HL-60 (cell line): Measurements from ENCODE around the gene ZNF92.

Experiments
- DNase-seq, 2 experiments: peaks; one replicate each; pipeline ENCODE4 v3.0.0-alpha.2; 2010 to 2020; ENCODE audit warnings: low read depth in 1 of 2, low spot score in 1 of 2
- H3K27ac ChIP-seq: fragments of 250-450 bp; sonication (Bioruptor Pico); replicated peaks from 2 replicates; pipeline ENCODE4 v1.5.1; 2020; ENCODE audit warnings: mild to moderate bottlenecking, moderate library complexity
- H3K27me3 ChIP-seq: fragments of 250-450 bp; sonication (Bioruptor Pico); 2 replicates; pipeline ENCODE4 v1.5.1; 2021; ENCODE audit warnings: mild to moderate bottlenecking, moderate library complexity; ENCODE audit not compliant: insufficient read depth, poor library complexity, severe bottlenecking
- H3K4me3 ChIP-seq: replicated peaks from 2 replicates; pipeline ENCODE4 v1.5.1; 2011; ENCODE audit warnings: mild to moderate bottlenecking, control low read depth, low read length; ENCODE audit not compliant: insufficient read depth
- CTCF ChIP-seq: IDR thresholded peaks from one replicate; pipeline ENCODE4 v1.5.1; 2011; ENCODE audit warnings: low read length, control low read depth, inconsistent platforms; ENCODE audit not compliant: insufficient read depth
- GABPA ChIP-seq: IDR thresholded peaks from 2 replicates; pipeline ENCODE4 v1.6.1; 2012; ENCODE audit warnings: low read depth
- POLR2AphosphoS5 ChIP-seq: IDR thresholded peaks from 2 replicates; pipeline ENCODE4 v1.6.1; 2012; ENCODE audit warnings: low read depth
- REST ChIP-seq: IDR thresholded peaks from 2 replicates; pipeline ENCODE4 v1.6.1; 2012; ENCODE audit warnings: low read depth; ENCODE audit not compliant: insufficient replicate concordance
- SPI1 ChIP-seq: IDR thresholded peaks from 2 replicates; pipeline ENCODE4 v1.6.1; 2012; ENCODE audit warnings: low read depth, mild to moderate bottlenecking, borderline replicate concordance

ZNF92 gene

GRCh38 chr7:65369843-65370242 is 3.8 kb upstream of the ZNF92 start:
- no peak for DNase-seq

DNA sequence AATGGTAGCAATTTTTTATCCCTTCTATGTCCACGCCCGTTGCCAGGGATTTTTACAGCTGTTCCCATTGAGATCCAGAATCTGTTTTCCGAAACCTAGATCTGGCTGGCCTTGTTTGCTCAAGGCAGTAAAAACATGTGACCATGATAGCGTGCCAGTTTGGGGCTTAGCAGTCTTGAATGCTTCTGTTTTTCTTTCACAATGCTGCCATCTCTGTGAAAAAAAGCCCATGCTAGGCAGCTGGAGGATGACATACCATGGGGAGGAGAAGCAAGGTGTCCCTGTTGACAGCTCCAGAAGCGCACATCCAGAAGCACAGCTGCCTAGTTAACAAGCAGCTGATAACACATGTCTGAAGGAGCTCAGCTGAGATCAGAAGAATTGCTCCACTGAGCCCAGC is 2.2 kb upstream of the ZNF92 start:
- no peaks in the 10 kb centered on the region for H3K27me3 ChIP-seq
- DNase-seq: no peak

More at GRCh38 chr7:65369843-65370242, 3.8 kb upstream of the ZNF92 start:
- Histone ChIP-seq H3K4me3 (no peak overlapping the region), H3K27me3 (no peaks in the 10 kb centered on the region), H3K27ac (no peak overlapping the region)
- no peak for TF ChIP-seq GABPA
- no peak for TF ChIP-seq CTCF
- no peak for TF ChIP-seq POLR2AphosphoS5
- no peak for TF ChIP-seq REST
- TF ChIP-seq SPI1: no peak

DNA sequence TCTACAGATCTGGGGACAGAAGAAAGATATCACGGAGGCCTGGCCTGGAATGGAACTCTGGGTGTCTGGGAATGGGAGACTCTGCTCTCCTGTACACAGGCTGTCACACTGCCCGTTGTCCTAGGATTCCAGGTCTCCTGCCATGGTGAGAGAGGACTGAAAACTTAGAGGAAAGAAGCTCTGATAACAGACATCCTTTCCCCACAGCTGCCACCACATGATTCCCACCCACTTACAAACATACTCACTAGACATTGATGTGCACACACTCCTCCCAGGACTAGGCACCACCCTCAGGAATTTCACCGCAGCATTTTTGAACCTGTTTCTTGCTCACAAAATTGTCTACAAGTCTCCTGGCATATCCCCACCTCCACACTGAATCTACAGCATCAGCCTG is 5.7 kb downstream of the ZNF92 start:
- Histone ChIP-seq H3K27ac (no peak overlapping the region), H3K27me3 (no peaks in the 10 kb centered on the region), H3K4me3 (no peak overlapping the region)
- no peak for DNase-seq
- TF ChIP-seq POLR2AphosphoS5: no peak
- no peak for TF ChIP-seq GABPA
- TF ChIP-seq CTCF: no peak

More for the DNA sequence above, 2.2 kb upstream of the ZNF92 start:
- TF ChIP-seq CTCF (no peak), REST (no peak), GABPA (no peak), SPI1 (no peak), POLR2AphosphoS5 (no peak)
- Histone ChIP-seq H3K4me3 (no peak overlapping the region), H3K27ac (no peak overlapping the region)

- Histone ChIP-seq H3K4me3 (no peak overlapping the region), H3K27me3 (no peaks in the 10 kb centered on the region), H3K27ac (no peak overlapping the region)
- TF ChIP-seq POLR2AphosphoS5 (no peak), GABPA (no peak), SPI1 (no peak), REST (no peak), CTCF (no peak)
- DNase-seq: no peak
Measured at GRCh38 chr7:65381742-65382141, 8.1 kb downstream of the ZNF92 start.
